ENCODE data around the gene TMEM151B.

The TMEM151B gene

GRCh38 chr6:44264154-44265006 is 5.9 kb upstream of the TMEM151B start:
- DNase-seq (ENCODE audit: low read depth), result no peak

- peak; percentile 95 for DNase-seq (ENCODE audit: low read depth)
Measured at GRCh38 chr6:44265007-44265721, 5.1 kb upstream of the TMEM151B start, which contains the start of gene NFKBIE. TSS of gene NFKBIE (minus strand) at chr6:44265551. CDS start at chr6:44265346, 205 bp downstream.

- no peak for DNase-seq (ENCODE audit: low read depth)
Measured at GRCh38 chr6:44265722-44266233, 4.5 kb upstream of the TMEM151B start.

GRCh38 chr6:44266347-44266746 is 3.9 kb upstream of the TMEM151B start:
- DNase-seq (ENCODE audit: low read depth), result no peak

GRCh38 chr6:44267252-44267651 is 3.0 kb upstream of the TMEM151B start:
- no peak for DNase-seq (ENCODE audit: low read depth)

GRCh38 chr6:44268095-44268628 is 2.1 kb upstream of the TMEM151B start:
- no peak for DNase-seq (ENCODE audit: low read depth)

GRCh38 chr6:44269178-44269920 is 901 bp upstream of the TMEM151B start:
- no peak for DNase-seq (ENCODE audit: low read depth)

GRCh38 chr6:44270526-44271405 is 516 bp downstream of the TMEM151B start:
- DNase-seq (ENCODE audit: low read depth), result no peak

- DNase-seq (ENCODE audit: low read depth), result no peak
Measured at GRCh38 chr6:44271406-44271723, 1.1 kb downstream of the TMEM151B start.

- DNase-seq (ENCODE audit: low read depth), result no peak
Measured at GRCh38 chr6:44271914-44272313, 1.7 kb downstream of the TMEM151B start.

- no peak for DNase-seq (ENCODE audit: low read depth)
Measured at GRCh38 chr6:44272529-44272928, 2.3 kb downstream of the TMEM151B start.

GRCh38 chr6:44272999-44273566 is 2.8 kb downstream of the TMEM151B start:
- no peak for DNase-seq (ENCODE audit: low read depth)

- no peak for DNase-seq (ENCODE audit: low read depth)
Measured at GRCh38 chr6:44273617-44274016, 3.4 kb downstream of the TMEM151B start.

- no peak for DNase-seq (ENCODE audit: low read depth)
Measured at GRCh38 chr6:44275271-44275748, 5.1 kb downstream of the TMEM151B start.

GRCh38 chr6:44275749-44276648 is 5.7 kb downstream of the TMEM151B start:
- DNase-seq (ENCODE audit: low read depth), result no peak

- DNase-seq (ENCODE audit: low read depth), result no peak
Measured at GRCh38 chr6:44276667-44277640, 6.7 kb downstream of the TMEM151B start.

GRCh38 chr6:44277763-44278162 is 7.5 kb downstream of the TMEM151B start:
- DNase-seq (ENCODE audit: low read depth), result no peak

GRCh38 chr6:44278315-44278714 is 8.1 kb downstream of the TMEM151B start:
- DNase-seq (ENCODE audit: low read depth), result no peak

Data from stimulated activated CD8-positive, alpha-beta memory T cell treated with anti-CD3 and anti-CD28 coated beads, Interleukin-12 subunit alpha, Interleukin-12 subunit beta, amount 100 ng/mL, for 4 hours (primary cell).